Breast epithelium (tissue), 4 donors: Measurements from ENCODE around the gene DDX41. TPM values are rescaled to one million over a fixed set of nuclear protein-coding genes. Genes with fewer than 3 reads are reported as not detected.

ENCODE experiments used
- DNase-seq, 2 donors: peaks; one replicate each; pipeline ENCODE4 v3.0.0-alpha.2; 2019; ENCODE audit warnings: low spot score in 2 of 2
- H3K27ac ChIP-seq, 2 donors: fragments of 200-600 bp; sonication (generic) in 1 of 2; one replicate each; pipeline ENCODE4 v1.5.1; 2016 to 2019; ENCODE audit warnings: mild to moderate bottlenecking in 1 of 2
- H3K27me3 ChIP-seq, 2 donors: fragments of 200-600 bp; sonication (generic) in 1 of 2; one replicate each; pipeline versions ENCODE4 v1.5.1 to v1.6.0; 2017 to 2019; ENCODE audit warnings: control low read depth in 1 of 2, mild to moderate bottlenecking in 1 of 2
- H3K36me3 ChIP-seq: fragments of 200-600 bp; one replicate; pipeline ENCODE4 v1.5.1; 2019
- H3K4me1 ChIP-seq, 2 donors: fragments of 200-600 bp; sonication (generic); one replicate each; pipeline ENCODE4 v1.5.1; 2016 to 2019; ENCODE audit warnings: control low read depth in 1 of 2
- H3K4me3 ChIP-seq, 3 donors: fragments of 200-600 bp; sonication (generic); 1 replicate in 2 of 3; 2 replicates in 1 of 3; pipeline ENCODE4 v1.5.1; 2016 to 2019; ENCODE audit warnings: mild to moderate bottlenecking in 3 of 3, moderate library complexity in 2 of 3
- H3K9me3 ChIP-seq, 2 donors: fragments of 200-600 bp; sonication (generic) in 1 of 2; one replicate each; pipeline ENCODE4 v1.5.1; 2016 to 2019; ENCODE audit warnings: control low read depth in 1 of 2
- POLR2A ChIP-seq: fragments of 450-650 bp; IDR thresholded peaks from one replicate; pipeline ENCODE4 v1.6.1; 2016; ENCODE audit warnings: antibody characterized with exemption, mild to moderate bottlenecking, moderate library complexity
- POLR2AphosphoS5 ChIP-seq, 3 donors: sonication (generic); formaldehyde crosslinking; IDR thresholded peaks; one replicate each; pipeline ENCODE4 v1.6.1; 2017; ENCODE audit warnings: antibody characterized with exemption in 3 of 3
- intact Hi-C: fragments of 100-400 bp; cut with DNase I; formaldehyde crosslinking; loops from one replicate; pipeline ENCODE4 v1.15.1; 2023; ENCODE audit warnings: low total_unique reads
- total RNA-seq, 3 donors: library from RNA; depleted of rRNA; stranded (reverse); fragments of >200 nt; gene quantifications; one replicate each; pipeline ENCODE4 v1.1.0, GENCODE V29; 2016
- TF ChIP-seq, protein P1 (sequence below), 3 donors: fragments of 450-650 bp; IDR thresholded peaks; one replicate each; pipeline ENCODE4 v1.5.1; 2016 to 2017; ENCODE audit warnings: antibody characterized with exemption in 3 of 3, mild to moderate bottlenecking in 3 of 3, moderate library complexity in 3 of 3

Gene DDX41
- total RNA-seq, 3 donors from 2014 or later = 76.0 to 110 (median 103) TPM

DNA sequence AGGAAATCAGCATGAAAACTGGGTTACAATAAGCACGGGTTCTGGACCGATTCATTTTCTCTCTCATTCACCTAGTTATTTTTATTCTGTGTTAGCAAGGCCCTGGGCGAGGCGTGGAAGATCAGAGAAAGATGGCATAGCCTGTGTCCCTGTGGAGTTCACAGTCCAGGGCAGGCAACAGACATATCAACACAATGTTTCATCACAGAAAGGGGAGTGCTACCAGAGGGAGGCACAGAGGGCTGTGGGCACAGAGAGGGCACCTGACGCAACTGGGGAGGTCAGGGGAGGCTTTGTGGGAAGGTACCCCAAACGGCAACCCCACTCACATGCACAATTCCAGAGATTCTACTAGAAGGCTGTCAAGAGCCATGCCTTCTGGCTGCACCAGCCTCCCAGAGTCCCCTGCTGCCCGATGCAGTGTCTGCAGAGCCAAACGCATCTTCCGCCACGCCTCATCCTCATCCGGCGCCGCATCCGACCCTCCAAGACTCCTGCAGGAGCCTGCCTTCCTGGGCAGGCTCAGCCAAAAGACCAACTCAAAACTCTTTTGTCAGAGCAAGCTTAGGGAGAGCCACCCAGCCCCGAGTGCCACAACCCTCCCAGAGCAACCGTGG is 36.2 kb upstream of the DDX41 start:
- Histone ChIP-seq H3K27me3 (no peaks in the 10 kb centered on the region), H3K9me3 (no peaks in the 10 kb centered on the region), H3K4me3 (peak overlapping the region; percentile 90 to 93 (median 90)), H3K27ac (peak overlapping the region; percentile 81 to 95), H3K36me3 (no peaks in the 10 kb centered on the region), H3K4me1 (no peaks in the 10 kb centered on the region)
- DNase-seq = no peak
- TF ChIP-seq POLR2AphosphoS5 (IDR thresholded peaks at IDR 0.05) (no peak), POLR2A (no peak)
- TF ChIP-seq, protein P1, sequence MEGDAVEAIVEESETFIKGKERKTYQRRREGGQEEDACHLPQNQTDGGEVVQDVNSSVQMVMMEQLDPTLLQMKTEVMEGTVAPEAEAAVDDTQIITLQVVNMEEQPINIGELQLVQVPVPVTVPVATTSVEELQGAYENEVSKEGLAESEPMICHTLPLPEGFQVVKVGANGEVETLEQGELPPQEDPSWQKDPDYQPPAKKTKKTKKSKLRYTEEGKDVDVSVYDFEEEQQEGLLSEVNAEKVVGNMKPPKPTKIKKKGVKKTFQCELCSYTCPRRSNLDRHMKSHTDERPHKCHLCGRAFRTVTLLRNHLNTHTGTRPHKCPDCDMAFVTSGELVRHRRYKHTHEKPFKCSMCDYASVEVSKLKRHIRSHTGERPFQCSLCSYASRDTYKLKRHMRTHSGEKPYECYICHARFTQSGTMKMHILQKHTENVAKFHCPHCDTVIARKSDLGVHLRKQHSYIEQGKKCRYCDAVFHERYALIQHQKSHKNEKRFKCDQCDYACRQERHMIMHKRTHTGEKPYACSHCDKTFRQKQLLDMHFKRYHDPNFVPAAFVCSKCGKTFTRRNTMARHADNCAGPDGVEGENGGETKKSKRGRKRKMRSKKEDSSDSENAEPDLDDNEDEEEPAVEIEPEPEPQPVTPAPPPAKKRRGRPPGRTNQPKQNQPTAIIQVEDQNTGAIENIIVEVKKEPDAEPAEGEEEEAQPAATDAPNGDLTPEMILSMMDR (IDR thresholded peaks at IDR 0.05) = no peak
- intact Hi-C loops = loop anchor here (5.0 kb wide), 1 partner anchor 979 kb away; no protein-coding TSS in a partner anchor

DNA sequence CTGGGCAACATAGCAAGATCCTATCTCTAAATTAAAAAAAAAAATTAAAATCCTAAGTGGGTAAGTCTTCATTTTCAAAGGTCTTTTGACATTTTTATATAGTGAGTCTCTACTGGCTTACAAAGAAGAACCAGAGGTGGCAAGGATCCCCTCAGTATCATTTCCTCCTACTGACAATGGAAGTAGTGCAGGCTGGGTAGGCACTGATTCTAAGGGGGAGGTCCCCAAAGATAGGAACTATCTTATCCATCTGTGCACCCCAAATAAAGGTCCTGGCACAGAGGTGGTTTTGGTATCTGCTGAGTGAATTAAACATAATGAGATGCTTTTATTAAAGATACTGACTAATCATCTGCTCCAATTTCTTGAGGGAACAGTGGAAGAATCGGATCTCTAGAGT is 33.4 kb upstream of the DDX41 start:
- intact Hi-C loops = loop anchor here (5.0 kb wide), 1 partner anchor 982 kb away; no protein-coding TSS in a partner anchor
- peaks cover 7 to 11% of the 10 kb centered on the region in 2 donors for H3K4me1 ChIP-seq
- H3K27me3 ChIP-seq = no peaks in the 10 kb centered on the region
- no peaks in the 10 kb centered on the region for H3K36me3 ChIP-seq
- no peak overlapping the region for H3K27ac ChIP-seq
- no peaks in the 10 kb centered on the region for H3K9me3 ChIP-seq
- no peak for DNase-seq
- TF ChIP-seq, protein P1 (IDR thresholded peaks at IDR 0.05) = no peak
- TF ChIP-seq POLR2A = no peak
- no peak for TF ChIP-seq POLR2AphosphoS5 (IDR thresholded peaks at IDR 0.05)
- no peak overlapping the region for H3K4me3 ChIP-seq

DNA sequence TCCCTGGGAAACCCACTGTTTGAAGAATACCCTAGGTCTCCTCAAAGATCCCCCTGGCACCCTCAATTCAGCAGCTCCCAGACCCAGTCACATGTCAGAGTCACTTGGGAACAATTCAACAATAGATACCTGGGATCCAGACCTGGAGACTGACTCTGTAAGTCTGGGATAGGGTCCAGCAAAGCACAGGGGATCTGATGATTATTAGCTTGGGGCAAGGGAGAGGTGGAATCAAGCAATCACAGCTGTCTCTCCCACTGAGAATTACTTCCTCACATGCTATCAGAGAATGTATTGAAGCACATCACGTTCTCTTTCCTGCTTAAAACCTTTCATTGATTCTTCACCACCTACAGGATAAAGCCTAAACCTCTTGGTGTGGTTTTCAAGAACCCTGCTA is 31.7 kb upstream of the DDX41 start:
- DNase-seq = no peak
- intact Hi-C loops = no loop called here
- Histone ChIP-seq H3K4me1 (peaks cover 7 to 11% of the 10 kb centered on the region in 2 donors), H3K4me3 (no peak overlapping the region), H3K36me3 (no peaks in the 10 kb centered on the region), H3K27me3 (no peaks in the 10 kb centered on the region), H3K27ac (peak overlapping the region; percentile 8 to 27), H3K9me3 (no peaks in the 10 kb centered on the region)
- TF ChIP-seq, protein P1 (IDR thresholded peaks at IDR 0.05) = no peak
- TF ChIP-seq POLR2AphosphoS5 (IDR thresholded peaks at IDR 0.05) = no peak
- TF ChIP-seq POLR2A = no peak

- DNase-seq = no peak
- no peaks in the 10 kb centered on the region for H3K27me3 ChIP-seq
- H3K9me3 ChIP-seq = no peaks in the 10 kb centered on the region
- no peaks in the 10 kb centered on the region for H3K36me3 ChIP-seq
- intact Hi-C loops = no loop called here
- TF ChIP-seq POLR2A (no peak), POLR2AphosphoS5 (IDR thresholded peaks at IDR 0.05) (no peak)
- TF ChIP-seq, protein P1 (IDR thresholded peaks at IDR 0.05) = no peak
- H3K4me1 ChIP-seq = peaks cover 7 to 11% of the 10 kb centered on the region in 2 donors
- H3K4me3 ChIP-seq = no peak overlapping the region
- H3K27ac ChIP-seq = peak overlapping the region; percentile 10 to 59
Observed at GRCh38 chr5:177547736-177548135, 31.0 kb upstream of the DDX41 start.

- no peak for DNase-seq
- Histone ChIP-seq H3K4me1 (peaks cover 7 to 11% of the 10 kb centered on the region in 2 donors), H3K27ac (peak overlapping the region; percentile 80 to 90), H3K9me3 (no peaks in the 10 kb centered on the region), H3K36me3 (no peaks in the 10 kb centered on the region), H3K27me3 (no peaks in the 10 kb centered on the region), H3K4me3 (no peak overlapping the region)
- TF ChIP-seq, protein P1 (IDR thresholded peaks at IDR 0.05) = no peak
- TF ChIP-seq POLR2AphosphoS5 (IDR thresholded peaks at IDR 0.05) = peak in 1 of 3 donors; percentile 18
- intact Hi-C loops = no loop called here
Observed at GRCh38 chr5:177546258-177546741, 29.5 kb upstream of the DDX41 start.
